ENCODE data around the gene KLF7. TPM values are rescaled to one million over a fixed set of nuclear protein-coding genes. Genes with fewer than 3 reads are reported as not detected.

The KLF7 gene
- total RNA-seq, 1 experiment from 2014 or later = 32.2 TPM

- DNase-seq = no peak
- Histone ChIP-seq H3K4me1 (ENCODE audit: insufficient read depth, low read length) (no peaks in the 10 kb centered on the region), H2BK12ac (ENCODE audit: insufficient read length, low read depth, low read length) (no peak overlapping the region), H4K20me1 (ENCODE audit: control insufficient read depth, insufficient read depth, insufficient read length) (no peaks in the 10 kb centered on the region), H3K14ac (ENCODE audit: insufficient read depth, low read length) (no peak overlapping the region), H3K9ac (ENCODE audit: extremely low read depth, insufficient read length, low read length) (no peak overlapping the region), H3K56ac (ENCODE audit: insufficient read length, low read depth, low read length) (no peak overlapping the region), H3K23me2 (ENCODE audit: insufficient read length, low read depth, low read length, poor library complexity, severe bottlenecking) (no peaks in the 10 kb centered on the region), H3K9me3 (ENCODE audit: control insufficient read depth, low read depth, low read length) (no peaks in the 10 kb centered on the region), H3K27me3 (ENCODE audit: insufficient read depth, low read length) (no peaks in the 10 kb centered on the region), H3K4me2 (ENCODE audit: insufficient read depth, insufficient read length, low read length) (no peak overlapping the region), H4K8ac (replicated peaks; ENCODE audit: insufficient read length, low read depth, low read length) (no peak overlapping the region), H3T11ph (ENCODE audit: low read length) (no peak overlapping the region), H3K79me1 (ENCODE audit: insufficient read depth, low read depth, low read length, poor library complexity, severe bottlenecking) (no peaks in the 10 kb centered on the region), H2BK15ac (ENCODE audit: low read depth, low read length) (no peak overlapping the region), H2BK20ac (ENCODE audit: low read depth, low read length, poor library complexity, severe bottlenecking) (no peak overlapping the region), H3K23ac (ENCODE audit: insufficient read length, low read depth, low read length) (no peak overlapping the region), H2AFZ (ENCODE audit: low read length) (no peak overlapping the region), H3K4ac (ENCODE audit: low read depth, low read length) (no peak overlapping the region), H2BK5ac (ENCODE audit: insufficient read length, low read length) (no peak overlapping the region), H4K5ac (ENCODE audit: insufficient read length, low read depth, low read length) (no peak overlapping the region), H2BK120ac (ENCODE audit: low read depth, low read length, poor library complexity, severe bottlenecking) (no peak overlapping the region), H2AK5ac (ENCODE audit: insufficient read length, low read length) (no peak overlapping the region), H3K27ac (ENCODE audit: insufficient read length, low read depth, low read length) (no peak overlapping the region), H3K79me2 (ENCODE audit: insufficient read depth, low read length) (no peaks in the 10 kb centered on the region), H3K18ac (ENCODE audit: insufficient read length, low read depth, low read length) (no peak overlapping the region), H4K91ac (ENCODE audit: insufficient read length, low read depth, low read length) (no peak overlapping the region)
- H3K9me3 Mint-ChIP-seq = no peaks in the 10 kb centered on the region
- H3K27ac Mint-ChIP-seq = no peak overlapping the region
- no peak for TF ChIP-seq CTCF (conservative IDR thresholded peaks at IDR 0.05)
- H3K36me3 Mint-ChIP-seq (ENCODE audit: insufficient read depth in 1 of 3, low read depth in 3 of 3) = no peaks in the 10 kb centered on the region
- no peak overlapping the region for H3K4me3 Mint-ChIP-seq
- H3K27me3 Mint-ChIP-seq (ENCODE audit: low read depth) = peaks cover 13% of the 10 kb centered on the region
- no CpG with 5 or more reads among the region's 2 CpGs for WGBS (ENCODE audit: extremely low coverage, insufficient read length, low lambda C conversion rate)
- peaks cover 13 to 23% of the 10 kb centered on the region in 2 experiments for H3K4me1 Mint-ChIP-seq
These were observed 49.6 kb upstream of the KLF7 start for GRCh38 chr2:207215308-207215707.
